K562 (cell line): Measurements from ENCODE around the gene PAQR4. TPM values are rescaled to one million over a fixed set of nuclear protein-coding genes. Genes with fewer than 3 reads are reported as not detected.

ENCODE experiments used
- BCL6 ChIP-seq: fragments of 250-450 bp; sonication (Bioruptor Pico); IDR thresholded peaks from 2 replicates; pipeline ENCODE4 v1.4.0; 2020
- CBFA2T2 ChIP-seq: fragments of 450-650 bp; conservative IDR thresholded peaks from 2 replicates; pipeline ENCODE4 v1.6.1; 2017; ENCODE audit warnings: mild to moderate bottlenecking
- ELF1 ChIP-seq: fragments of 200-800 bp; sonication (Bioruptor generic); IDR thresholded peaks from 2 replicates; pipeline ENCODE4 v1.6.1; 2016; ENCODE audit warnings: missing genetic modification characterization, missing compliant biosample characterization
- ELF2 ChIP-seq: fragments of 250-450 bp; sonication (Bioruptor Pico); IDR thresholded peaks from 2 replicates; pipeline ENCODE4 v1.5.0; 2021; ENCODE audit warnings: mild to moderate bottlenecking
- ETV5 ChIP-seq: sonication (generic); formaldehyde crosslinking; IDR thresholded peaks from 2 replicates; pipeline ENCODE4 v1.4.0; 2020; ENCODE audit warnings: low read depth, mild to moderate bottlenecking, missing genetic modification reagents
- FOXJ2 ChIP-seq: fragments of 200-800 bp; sonication (Bioruptor generic); IDR thresholded peaks from 2 replicates; pipeline ENCODE4 v1.6.1; 2016; ENCODE audit warnings: missing genetic modification characterization, missing compliant biosample characterization
- KLF6 ChIP-seq: fragments of 250-450 bp; sonication (Bioruptor Pico); IDR thresholded peaks from 2 replicates; pipeline ENCODE4 v1.4.0; 2020; ENCODE audit warnings: mild to moderate bottlenecking, moderate library complexity, borderline replicate concordance
- NCOA4 ChIP-seq: fragments of 450-650 bp; IDR thresholded peaks from 2 replicates; pipeline ENCODE4 v1.6.1; 2018; ENCODE audit warnings: mild to moderate bottlenecking; ENCODE audit not compliant: partially characterized antibody
- SPI1 ChIP-seq: IDR thresholded peaks from 2 replicates; pipeline ENCODE4 v1.6.1; 2011; ENCODE audit warnings: low read depth, low read length, control low read depth, borderline replicate concordance
- TAF15 ChIP-seq: fragments of 200-400 bp; formaldehyde crosslinking; IDR thresholded peaks from 2 replicates; pipeline ENCODE4 v1.6.1; 2017; ENCODE audit warnings: mild to moderate bottlenecking, low read depth, low read length, moderate library complexity
- ZBTB17 ChIP-seq: fragments of 450-650 bp; formaldehyde crosslinking; IDR thresholded peaks from 2 replicates; pipeline ENCODE4 v1.4.0; 2020; ENCODE audit warnings: mild to moderate bottlenecking
- ZNF133 ChIP-seq: fragments of 250-450 bp; sonication (Bioruptor Pico); IDR thresholded peaks from 2 replicates; pipeline ENCODE4 v1.4.0; 2020; ENCODE audit warnings: mild to moderate bottlenecking
- polyA plus RNA-seq, 8 experiments: library from polyadenylated mRNA; depleted of rRNA in 4 of 8; stranded (reverse) in 5 of 8; unstranded in 3 of 8; fragments of >200 nt; fragmentation: Nextera tagmentation in 2 of 8; fragmentation: Illumina TruSeq in 1 of 8; extraction: Ambion mirVana in 2 of 8; extraction: Trizol in 1 of 8; gene quantifications; 2 replicates each; pipeline versions ENCODE4 v1.2.1 to v1.2.3, GENCODE V29; 2011 to 2014; ENCODE audit warnings: inconsistent platforms in 1 of 8, missing spikeins in 1 of 8
- total RNA-seq, 7 experiments: library from RNA; depleted of rRNA in 6 of 7; stranded (reverse); fragments of >200 nt in 6 of 7; fragmentation: Illumina TruSeq in 2 of 7; extraction: Trizol in 2 of 7; gene quantifications; 2 replicates each; pipeline versions ENCODE4 v1.2.1 to v1.2.3, GENCODE V29; 2011 to 2021; ENCODE audit warnings: low replicate concordance in 1 of 7
- TF ChIP-seq, protein P1 (sequence below): sonication (generic); formaldehyde crosslinking; IDR thresholded peaks from 2 replicates; pipeline ENCODE4 v1.8.0; 2022; ENCODE audit warnings: mild to moderate bottlenecking, missing genetic modification reagents
- TF ChIP-seq, protein P2 (sequence below): fragments of 250-450 bp; sonication (Bioruptor Pico); IDR thresholded peaks from 2 replicates; pipeline ENCODE4 v1.9.0; 2021; ENCODE audit warnings: mild to moderate bottlenecking
- TF ChIP-seq, protein P3 (sequence below): IDR thresholded peaks from 2 replicates; pipeline ENCODE4 v1.6.1; 2011; ENCODE audit not compliant: insufficient read length; ENCODE audit errors: extremely low read depth
- TF ChIP-seq, protein P4 (sequence below), 2 experiments: fragments of 250-450 bp in 1 of 2; fragments of 450-650 bp in 1 of 2; sonication (Bioruptor Pico) in 1 of 2; IDR thresholded peaks; 2 replicates each; pipeline versions ENCODE4 v1.6.1 to v1.8.0; 2016 to 2021; ENCODE audit warnings: mild to moderate bottlenecking in 2 of 2, moderate library complexity in 2 of 2, missing compliant biosample characterization in 1 of 2, missing genetic modification characterization in 1 of 2
- TF ChIP-seq, protein P5 (sequence below): IDR thresholded peaks from 2 replicates; pipeline ENCODE4 v1.6.1; 2014; ENCODE audit warnings: antibody characterized with exemption
- TF ChIP-seq, protein P6 (sequence below), 2 experiments: IDR thresholded peaks in 1 of 2; conservative IDR thresholded peaks in 1 of 2; 2 replicates each; pipeline ENCODE4 v1.6.1; 2016; ENCODE audit warnings: low read depth in 2 of 2, mild to moderate bottlenecking in 1 of 2, missing compliant biosample characterization in 1 of 2, missing genetic modification characterization in 1 of 2, moderate library complexity in 1 of 2

PAQR4 gene
- total and polyA plus RNA-seq, 9 of the 15 experiments (the other 6 are each of a cell fraction or from before 2014, with no cell fraction given) = 0.62 to 40.4 (median 19.5) TPM

DNA sequence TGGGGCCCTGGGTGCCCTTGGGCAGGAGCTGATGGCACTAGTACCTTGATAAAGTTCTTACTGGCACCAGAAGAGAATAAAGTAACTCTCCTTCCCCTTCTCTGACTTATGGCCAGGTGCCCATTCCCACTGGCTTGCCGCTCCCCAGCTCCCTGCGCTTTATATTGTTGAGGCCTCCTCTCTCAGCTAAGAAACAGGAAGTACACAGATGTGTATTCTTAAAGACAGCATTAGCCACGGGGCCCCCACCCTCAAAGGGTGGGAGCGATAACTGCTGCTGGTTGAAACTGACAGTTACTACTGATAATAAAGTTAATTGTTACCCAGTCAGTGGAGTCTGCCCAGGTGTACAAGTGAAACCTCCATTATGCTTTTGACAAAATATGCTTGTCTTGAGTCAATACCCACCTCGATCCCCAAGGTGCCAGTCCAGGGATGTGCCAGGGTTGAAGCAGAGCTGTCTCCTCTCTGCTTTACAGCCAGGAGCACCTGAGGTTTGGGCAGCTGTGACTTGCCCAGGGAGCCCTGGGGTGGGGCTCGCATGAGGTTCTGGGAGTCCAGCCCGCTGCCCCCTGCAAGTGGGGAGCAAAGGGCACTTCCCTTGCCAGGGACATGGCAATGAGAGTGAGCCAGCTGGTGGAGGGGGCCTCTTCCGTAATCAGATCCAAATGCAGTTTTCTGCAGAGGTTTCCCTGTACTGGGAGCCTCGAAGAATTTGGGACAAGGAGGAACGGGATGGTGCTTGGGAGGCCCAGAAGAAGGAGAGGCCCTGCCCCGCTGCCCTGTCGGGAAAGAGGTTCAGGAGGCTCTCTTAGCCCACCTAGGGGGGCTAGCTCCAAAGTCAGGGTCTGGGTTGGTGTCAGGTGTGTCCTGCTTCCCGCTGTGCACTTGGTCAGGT is 38.2 kb downstream of the PAQR4 start (continued):
- TF ChIP-seq, protein P1, sequence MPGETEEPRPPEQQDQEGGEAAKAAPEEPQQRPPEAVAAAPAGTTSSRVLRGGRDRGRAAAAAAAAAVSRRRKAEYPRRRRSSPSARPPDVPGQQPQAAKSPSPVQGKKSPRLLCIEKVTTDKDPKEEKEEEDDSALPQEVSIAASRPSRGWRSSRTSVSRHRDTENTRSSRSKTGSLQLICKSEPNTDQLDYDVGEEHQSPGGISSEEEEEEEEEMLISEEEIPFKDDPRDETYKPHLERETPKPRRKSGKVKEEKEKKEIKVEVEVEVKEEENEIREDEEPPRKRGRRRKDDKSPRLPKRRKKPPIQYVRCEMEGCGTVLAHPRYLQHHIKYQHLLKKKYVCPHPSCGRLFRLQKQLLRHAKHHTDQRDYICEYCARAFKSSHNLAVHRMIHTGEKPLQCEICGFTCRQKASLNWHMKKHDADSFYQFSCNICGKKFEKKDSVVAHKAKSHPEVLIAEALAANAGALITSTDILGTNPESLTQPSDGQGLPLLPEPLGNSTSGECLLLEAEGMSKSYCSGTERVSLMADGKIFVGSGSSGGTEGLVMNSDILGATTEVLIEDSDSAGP (CRISPR knock-in tag) = no peak
- TF ChIP-seq, protein P2, sequence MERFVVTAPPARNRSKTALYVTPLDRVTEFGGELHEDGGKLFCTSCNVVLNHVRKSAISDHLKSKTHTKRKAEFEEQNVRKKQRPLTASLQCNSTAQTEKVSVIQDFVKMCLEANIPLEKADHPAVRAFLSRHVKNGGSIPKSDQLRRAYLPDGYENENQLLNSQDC (CRISPR knock-in tag) = no peak
- TF ChIP-seq, protein P3, sequence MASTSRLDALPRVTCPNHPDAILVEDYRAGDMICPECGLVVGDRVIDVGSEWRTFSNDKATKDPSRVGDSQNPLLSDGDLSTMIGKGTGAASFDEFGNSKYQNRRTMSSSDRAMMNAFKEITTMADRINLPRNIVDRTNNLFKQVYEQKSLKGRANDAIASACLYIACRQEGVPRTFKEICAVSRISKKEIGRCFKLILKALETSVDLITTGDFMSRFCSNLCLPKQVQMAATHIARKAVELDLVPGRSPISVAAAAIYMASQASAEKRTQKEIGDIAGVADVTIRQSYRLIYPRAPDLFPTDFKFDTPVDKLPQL = no peak
- TF ChIP-seq NCOA4 (no peak), TAF15 (no peak), ELF2 (CRISPR knock-in tag) (no peak), ZNF133 (CRISPR knock-in tag) (no peak), ETV5 (CRISPR knock-in tag) (no peak), BCL6 (CRISPR knock-in tag) (no peak), FOXJ2 (tag) (no peak), CBFA2T2 (0 out of 2 replicates have a peak, but pooled peaks have one; percentile 25), ELF1 (tag) (peak; percentile 72), SPI1 (peak; percentile 80), ZBTB17 (no peak), KLF6 (peak; percentile 7; the same call in 1 of the 2 replicates)
- TF ChIP-seq, protein P4, sequence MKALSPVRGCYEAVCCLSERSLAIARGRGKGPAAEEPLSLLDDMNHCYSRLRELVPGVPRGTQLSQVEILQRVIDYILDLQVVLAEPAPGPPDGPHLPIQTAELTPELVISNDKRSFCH (CRISPR knock-in tag; IDR thresholded peaks at IDR 0.05) = no peak
- TF ChIP-seq, protein P4 (tag; IDR thresholded peaks at IDR 0.05) = 0 out of 2 replicates have a peak, but pooled peaks have one; percentile 19
- TF ChIP-seq, protein P5, sequence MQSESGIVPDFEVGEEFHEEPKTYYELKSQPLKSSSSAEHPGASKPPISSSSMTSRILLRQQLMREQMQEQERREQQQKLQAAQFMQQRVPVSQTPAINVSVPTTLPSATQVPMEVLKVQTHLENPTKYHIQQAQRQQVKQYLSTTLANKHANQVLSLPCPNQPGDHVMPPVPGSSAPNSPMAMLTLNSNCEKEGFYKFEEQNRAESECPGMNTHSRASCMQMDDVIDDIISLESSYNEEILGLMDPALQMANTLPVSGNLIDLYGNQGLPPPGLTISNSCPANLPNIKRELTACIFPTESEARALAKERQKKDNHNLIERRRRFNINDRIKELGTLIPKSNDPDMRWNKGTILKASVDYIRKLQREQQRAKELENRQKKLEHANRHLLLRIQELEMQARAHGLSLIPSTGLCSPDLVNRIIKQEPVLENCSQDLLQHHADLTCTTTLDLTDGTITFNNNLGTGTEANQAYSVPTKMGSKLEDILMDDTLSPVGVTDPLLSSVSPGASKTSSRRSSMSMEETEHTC = no peak
- TF ChIP-seq, protein P6, sequence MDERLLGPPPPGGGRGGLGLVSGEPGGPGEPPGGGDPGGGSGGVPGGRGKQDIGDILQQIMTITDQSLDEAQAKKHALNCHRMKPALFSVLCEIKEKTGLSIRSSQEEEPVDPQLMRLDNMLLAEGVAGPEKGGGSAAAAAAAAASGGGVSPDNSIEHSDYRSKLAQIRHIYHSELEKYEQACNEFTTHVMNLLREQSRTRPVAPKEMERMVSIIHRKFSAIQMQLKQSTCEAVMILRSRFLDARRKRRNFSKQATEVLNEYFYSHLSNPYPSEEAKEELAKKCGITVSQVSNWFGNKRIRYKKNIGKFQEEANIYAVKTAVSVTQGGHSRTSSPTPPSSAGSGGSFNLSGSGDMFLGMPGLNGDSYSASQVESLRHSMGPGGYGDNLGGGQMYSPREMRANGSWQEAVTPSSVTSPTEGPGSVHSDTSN (CRISPR knock-in tag; IDR thresholded peaks at IDR 0.05; ENCODE audit: low read depth) = no peak
- TF ChIP-seq, protein P6 (tag; conservative IDR thresholded peaks at IDR 0.05; ENCODE audit: low read depth) = no peak; the same call in 1 of the 2 replicates
